ENCODE results near the gene DPP4. TPM values are rescaled to one million over a fixed set of nuclear protein-coding genes. Genes with fewer than 3 reads are reported as not detected.

DPP4 gene
- polyA plus RNA-seq, 1 donor from 2014 or later, result not detected

DNA sequence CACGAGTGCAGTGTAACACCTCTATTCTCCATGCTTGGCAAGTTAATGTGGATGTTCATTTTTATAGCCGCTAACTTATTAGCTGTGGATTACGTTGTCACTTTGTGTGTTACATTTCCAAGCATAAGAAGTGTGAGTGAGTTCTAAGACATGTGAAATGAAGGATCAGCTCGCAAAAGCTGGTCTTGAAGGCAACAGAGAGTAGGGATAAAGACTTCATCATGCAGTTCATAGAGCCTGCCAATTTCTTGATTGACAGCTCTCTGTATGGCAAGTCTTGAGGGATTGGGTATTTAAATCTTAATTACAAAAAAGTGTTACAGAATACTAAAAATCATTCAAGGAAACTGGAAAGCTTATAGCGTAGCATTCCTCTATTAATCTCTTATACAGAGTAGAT, 25.8 kb upstream of the DPP4 start:
- no peaks in the 10 kb centered on the region for H3F3A ChIP-seq (ENCODE audit: insufficient read depth, low read length, poor library complexity, severe bottlenecking)
- no peaks in the 10 kb centered on the region for H3K79me2 ChIP-seq (replicated peaks; ENCODE audit: insufficient read depth, low read length)
- no peaks in the 10 kb centered on the region for H3K9me2 ChIP-seq (ENCODE audit: insufficient read depth, low read length)
- no peak overlapping the region for H2AFZ ChIP-seq (ENCODE audit: low read depth, low read length)
- no peak for TF ChIP-seq MXI1 (conservative IDR thresholded peaks at IDR 0.05; ENCODE audit: poor library complexity, severe bottlenecking)
- TF ChIP-seq TAF1 (IDR thresholded peaks at IDR 0.05; ENCODE audit: low read depth), result no peak
- TF ChIP-seq SMC3 (conservative IDR thresholded peaks at IDR 0.05; ENCODE audit: poor library complexity), result no peak
- peak; percentile 70 for TF ChIP-seq POLR2AphosphoS5 (IDR thresholded peaks at IDR 0.05)
- TF ChIP-seq, protein P1, sequence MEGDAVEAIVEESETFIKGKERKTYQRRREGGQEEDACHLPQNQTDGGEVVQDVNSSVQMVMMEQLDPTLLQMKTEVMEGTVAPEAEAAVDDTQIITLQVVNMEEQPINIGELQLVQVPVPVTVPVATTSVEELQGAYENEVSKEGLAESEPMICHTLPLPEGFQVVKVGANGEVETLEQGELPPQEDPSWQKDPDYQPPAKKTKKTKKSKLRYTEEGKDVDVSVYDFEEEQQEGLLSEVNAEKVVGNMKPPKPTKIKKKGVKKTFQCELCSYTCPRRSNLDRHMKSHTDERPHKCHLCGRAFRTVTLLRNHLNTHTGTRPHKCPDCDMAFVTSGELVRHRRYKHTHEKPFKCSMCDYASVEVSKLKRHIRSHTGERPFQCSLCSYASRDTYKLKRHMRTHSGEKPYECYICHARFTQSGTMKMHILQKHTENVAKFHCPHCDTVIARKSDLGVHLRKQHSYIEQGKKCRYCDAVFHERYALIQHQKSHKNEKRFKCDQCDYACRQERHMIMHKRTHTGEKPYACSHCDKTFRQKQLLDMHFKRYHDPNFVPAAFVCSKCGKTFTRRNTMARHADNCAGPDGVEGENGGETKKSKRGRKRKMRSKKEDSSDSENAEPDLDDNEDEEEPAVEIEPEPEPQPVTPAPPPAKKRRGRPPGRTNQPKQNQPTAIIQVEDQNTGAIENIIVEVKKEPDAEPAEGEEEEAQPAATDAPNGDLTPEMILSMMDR (IDR thresholded peaks at IDR 0.05; ENCODE audit: poor library complexity, severe bottlenecking), result no peak
- TF ChIP-seq EP300 (conservative IDR thresholded peaks at IDR 0.05; ENCODE audit: poor library complexity, severe bottlenecking), result peak; percentile 93
- TF ChIP-seq, protein P2, sequence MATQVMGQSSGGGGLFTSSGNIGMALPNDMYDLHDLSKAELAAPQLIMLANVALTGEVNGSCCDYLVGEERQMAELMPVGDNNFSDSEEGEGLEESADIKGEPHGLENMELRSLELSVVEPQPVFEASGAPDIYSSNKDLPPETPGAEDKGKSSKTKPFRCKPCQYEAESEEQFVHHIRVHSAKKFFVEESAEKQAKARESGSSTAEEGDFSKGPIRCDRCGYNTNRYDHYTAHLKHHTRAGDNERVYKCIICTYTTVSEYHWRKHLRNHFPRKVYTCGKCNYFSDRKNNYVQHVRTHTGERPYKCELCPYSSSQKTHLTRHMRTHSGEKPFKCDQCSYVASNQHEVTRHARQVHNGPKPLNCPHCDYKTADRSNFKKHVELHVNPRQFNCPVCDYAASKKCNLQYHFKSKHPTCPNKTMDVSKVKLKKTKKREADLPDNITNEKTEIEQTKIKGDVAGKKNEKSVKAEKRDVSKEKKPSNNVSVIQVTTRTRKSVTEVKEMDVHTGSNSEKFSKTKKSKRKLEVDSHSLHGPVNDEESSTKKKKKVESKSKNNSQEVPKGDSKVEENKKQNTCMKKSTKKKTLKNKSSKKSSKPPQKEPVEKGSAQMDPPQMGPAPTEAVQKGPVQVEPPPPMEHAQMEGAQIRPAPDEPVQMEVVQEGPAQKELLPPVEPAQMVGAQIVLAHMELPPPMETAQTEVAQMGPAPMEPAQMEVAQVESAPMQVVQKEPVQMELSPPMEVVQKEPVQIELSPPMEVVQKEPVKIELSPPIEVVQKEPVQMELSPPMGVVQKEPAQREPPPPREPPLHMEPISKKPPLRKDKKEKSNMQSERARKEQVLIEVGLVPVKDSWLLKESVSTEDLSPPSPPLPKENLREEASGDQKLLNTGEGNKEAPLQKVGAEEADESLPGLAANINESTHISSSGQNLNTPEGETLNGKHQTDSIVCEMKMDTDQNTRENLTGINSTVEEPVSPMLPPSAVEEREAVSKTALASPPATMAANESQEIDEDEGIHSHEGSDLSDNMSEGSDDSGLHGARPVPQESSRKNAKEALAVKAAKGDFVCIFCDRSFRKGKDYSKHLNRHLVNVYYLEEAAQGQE (IDR thresholded peaks at IDR 0.05; ENCODE audit: borderline replicate concordance), result peak; percentile 39
- TF ChIP-seq EZH2 (IDR thresholded peaks at IDR 0.05; ENCODE audit: borderline replicate concordance, insufficient read depth, low read length, poor library complexity, severe bottlenecking), result no peak
- TF ChIP-seq RAD21 (conservative IDR thresholded peaks at IDR 0.05), result no peak
- no peak overlapping the region for H3K9ac ChIP-seq (ENCODE audit: low read length)
- H3K4me2 ChIP-seq (ENCODE audit: low read length), result no peak overlapping the region
- no peaks in the 10 kb centered on the region for H4K20me1 ChIP-seq (ENCODE audit: insufficient read depth)
- no peaks in the 10 kb centered on the region for H3K27me3 ChIP-seq (ENCODE audit: insufficient read depth, low read depth, low read length)
- H3K27ac ChIP-seq (ENCODE audit: low read length), result no peak overlapping the region
- no peaks in the 10 kb centered on the region for H3K9me3 ChIP-seq (ENCODE audit: low read length)
- no peaks in the 10 kb centered on the region for H3K36me3 ChIP-seq (ENCODE audit: insufficient read depth, low read length)
- H3K4me3 ChIP-seq (ENCODE audit: low read length), result no peak overlapping the region

DNA sequence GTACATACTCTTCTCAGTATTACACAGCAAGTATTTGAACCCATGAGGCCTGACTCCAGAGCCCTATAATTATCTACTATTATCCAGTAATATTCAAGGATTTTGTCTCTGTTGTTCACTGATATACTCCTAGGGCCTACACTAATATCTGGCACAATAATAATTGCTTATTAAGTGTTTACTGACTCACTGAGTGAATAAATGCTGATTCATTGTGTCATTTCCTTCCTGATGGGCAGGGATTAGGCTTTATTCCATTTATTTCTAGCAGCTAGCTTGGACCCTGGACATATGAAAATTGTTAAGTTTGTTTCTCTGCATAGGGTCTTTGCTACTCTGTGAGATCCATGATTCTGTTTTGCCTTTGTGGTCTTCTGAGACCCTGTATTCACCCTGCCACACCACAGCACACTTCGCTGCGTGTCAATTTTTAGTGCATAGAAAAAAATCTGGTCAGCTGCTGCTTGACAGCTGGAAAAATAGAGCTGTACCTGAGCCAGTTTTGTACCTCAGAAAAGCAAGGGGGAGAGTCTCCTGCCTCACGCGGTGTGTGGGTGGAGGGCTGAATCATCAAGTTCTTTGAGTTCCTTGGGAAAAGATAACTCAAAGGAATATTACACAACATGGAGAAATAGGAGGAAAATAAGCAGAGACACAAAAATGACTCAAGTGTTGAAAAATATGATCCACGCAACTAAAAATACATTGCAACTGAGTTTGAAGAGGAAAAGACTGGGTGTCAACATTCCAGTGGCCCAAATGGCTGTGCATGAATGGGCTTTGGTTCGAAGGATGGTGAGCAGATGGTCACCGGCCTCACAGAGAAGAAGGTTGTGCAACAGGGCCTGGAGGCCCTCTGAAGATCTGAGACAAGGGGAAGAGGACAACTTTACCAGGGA, 18.9 kb upstream of the DPP4 start:
- Histone ChIP-seq H3K27me3 (ENCODE audit: insufficient read depth, low read depth, low read length) (no peaks in the 10 kb centered on the region), H3K27ac (ENCODE audit: low read length) (no peak overlapping the region), H3K36me3 (ENCODE audit: insufficient read depth, low read length) (no peaks in the 10 kb centered on the region), H3F3A (ENCODE audit: insufficient read depth, low read length, poor library complexity, severe bottlenecking) (no peaks in the 10 kb centered on the region), H3K9ac (ENCODE audit: low read length) (no peak overlapping the region), H3K4me2 (ENCODE audit: low read length) (no peak overlapping the region), H3K9me3 (ENCODE audit: low read length) (no peaks in the 10 kb centered on the region), H3K4me3 (ENCODE audit: low read length) (no peak overlapping the region), H4K20me1 (ENCODE audit: insufficient read depth) (no peaks in the 10 kb centered on the region), H3K79me2 (replicated peaks; ENCODE audit: insufficient read depth, low read length) (no peaks in the 10 kb centered on the region), H3K9me2 (ENCODE audit: insufficient read depth, low read length) (no peaks in the 10 kb centered on the region), H2AFZ (ENCODE audit: low read depth, low read length) (no peak overlapping the region)
- no peak for TF ChIP-seq MXI1 (conservative IDR thresholded peaks at IDR 0.05; ENCODE audit: poor library complexity, severe bottlenecking)
- TF ChIP-seq TAF1 (IDR thresholded peaks at IDR 0.05; ENCODE audit: low read depth), result no peak
- TF ChIP-seq, protein P1 (IDR thresholded peaks at IDR 0.05; ENCODE audit: poor library complexity, severe bottlenecking), result no peak
- TF ChIP-seq POLR2AphosphoS5 (IDR thresholded peaks at IDR 0.05), result no peak
- TF ChIP-seq EZH2 (IDR thresholded peaks at IDR 0.05; ENCODE audit: borderline replicate concordance, insufficient read depth, low read length, poor library complexity, severe bottlenecking), result no peak
- TF ChIP-seq SMC3 (conservative IDR thresholded peaks at IDR 0.05; ENCODE audit: poor library complexity), result no peak
- TF ChIP-seq RAD21 (conservative IDR thresholded peaks at IDR 0.05), result no peak
- TF ChIP-seq EP300 (conservative IDR thresholded peaks at IDR 0.05; ENCODE audit: poor library complexity, severe bottlenecking), result no peak
- TF ChIP-seq, protein P2 (IDR thresholded peaks at IDR 0.05; ENCODE audit: borderline replicate concordance), result no peak

Data from neural cell (in vitro differentiated cells).